HG03457 (cell line): ENCODE measurements around the gene HSPB6.
"Not testable (repeated sequence)": the region's sequence is repeated elsewhere in the genome, so short reads cannot be mapped to it uniquely, and the experiment has no call there.

Experiments
- ATAC-seq: cut with Tn5 transposase; IDR thresholded peaks from one replicate; pipeline ENCODE4 v1.9.1; 2021; ENCODE audit warnings: moderate number of reproducible peaks; ENCODE audit not compliant: unreplicated experiment

HSPB6 gene, protein sequence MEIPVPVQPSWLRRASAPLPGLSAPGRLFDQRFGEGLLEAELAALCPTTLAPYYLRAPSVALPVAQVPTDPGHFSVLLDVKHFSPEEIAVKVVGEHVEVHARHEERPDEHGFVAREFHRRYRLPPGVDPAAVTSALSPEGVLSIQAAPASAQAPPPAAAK

DNA sequence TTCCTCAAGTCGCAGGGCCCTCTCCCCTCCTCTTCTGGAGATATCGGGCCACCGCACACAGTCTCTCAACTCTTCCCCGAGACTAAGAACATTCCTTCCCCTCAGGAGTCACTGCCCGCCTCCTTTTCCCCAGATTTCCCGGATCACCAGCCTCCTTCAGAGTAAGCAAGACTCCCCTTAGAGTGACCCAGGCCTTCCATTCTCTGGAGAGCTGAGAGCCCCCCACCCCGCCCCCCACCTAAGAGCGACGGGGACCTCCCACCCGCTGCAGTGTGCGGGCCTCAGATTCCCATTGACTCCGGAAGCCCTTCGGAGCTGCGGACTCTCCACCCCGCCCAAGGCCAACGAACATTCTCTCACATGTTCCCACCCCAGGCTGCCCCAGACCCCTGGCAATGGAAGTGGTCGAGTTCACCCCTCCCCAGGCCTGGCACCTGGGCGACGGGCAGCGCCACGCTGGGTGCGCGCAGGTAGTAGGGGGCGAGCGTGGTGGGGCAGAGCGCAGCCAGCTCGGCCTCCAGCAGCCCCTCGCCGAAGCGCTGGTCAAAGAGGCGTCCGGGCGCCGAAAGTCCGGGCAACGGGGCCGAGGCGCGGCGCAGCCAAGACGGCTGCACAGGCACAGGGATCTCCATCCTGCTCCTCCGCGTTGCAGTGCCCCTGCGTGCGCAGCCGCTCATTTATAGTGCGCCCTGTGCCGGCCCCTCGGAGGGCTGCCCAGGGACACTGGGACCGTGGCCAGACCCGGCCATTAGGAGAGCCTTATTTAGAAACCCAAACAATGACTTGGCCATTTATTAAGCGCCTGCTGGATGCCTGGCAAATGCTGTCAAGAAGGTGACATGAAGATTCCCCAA lies at the start of gene HSPB6:
HSPB6 (minus strand) TSS at position 653 of the 854 bp plus-strand sequence; CDS start at position 632, 21 bp downstream.
- ATAC-seq, result no peak

DNA sequence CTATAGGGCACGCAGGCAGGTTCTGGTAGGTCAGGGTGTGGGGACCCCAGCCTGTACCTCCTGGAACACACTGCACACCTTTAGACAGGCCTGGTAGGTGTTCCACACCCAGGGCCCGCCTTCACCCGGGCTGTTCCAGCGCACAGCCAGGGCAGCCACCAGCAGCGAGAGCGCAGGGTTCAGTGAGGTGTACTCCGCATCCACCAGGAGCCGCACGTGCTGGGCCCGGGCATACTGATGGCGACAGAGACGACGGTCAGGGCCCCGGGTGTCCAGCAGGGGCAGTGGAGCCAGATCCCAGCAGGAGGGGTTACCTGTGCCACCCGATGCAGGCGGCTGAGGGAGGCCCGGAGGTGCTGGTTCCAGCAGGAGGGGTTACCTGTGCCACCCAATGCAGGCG lies 49.8 kb upstream of the HSPB6 start:
- no peak for ATAC-seq

DNA sequence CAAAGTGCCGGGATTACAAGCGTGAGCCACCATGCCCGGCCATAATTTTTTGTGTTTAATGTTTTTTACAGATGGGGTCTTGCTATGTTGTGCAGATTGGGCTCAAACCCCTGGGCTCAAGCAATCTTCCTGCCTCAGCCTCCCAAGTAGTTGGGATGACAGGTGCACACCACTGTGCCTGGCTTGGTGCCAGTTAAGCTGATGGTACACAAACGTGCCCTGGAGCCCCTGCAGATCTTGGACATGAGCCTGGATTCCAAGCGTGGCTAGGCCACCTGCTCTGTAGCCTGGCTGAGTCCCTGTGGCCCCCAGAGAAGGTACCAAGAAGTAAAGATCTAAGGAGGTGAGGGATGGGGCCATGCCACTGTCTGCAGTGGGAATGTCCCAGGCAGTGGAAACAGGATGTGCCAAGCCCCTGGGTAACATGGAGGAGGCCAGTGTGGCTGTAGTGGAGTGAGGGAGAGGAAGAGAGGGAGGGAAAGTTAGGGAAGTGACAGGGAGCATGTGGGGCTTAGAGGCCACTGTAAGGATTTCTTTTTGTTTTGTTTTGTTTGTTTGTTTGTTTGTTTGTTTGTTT lies 48.8 kb upstream of the HSPB6 start:
- no peak for ATAC-seq

DNA sequence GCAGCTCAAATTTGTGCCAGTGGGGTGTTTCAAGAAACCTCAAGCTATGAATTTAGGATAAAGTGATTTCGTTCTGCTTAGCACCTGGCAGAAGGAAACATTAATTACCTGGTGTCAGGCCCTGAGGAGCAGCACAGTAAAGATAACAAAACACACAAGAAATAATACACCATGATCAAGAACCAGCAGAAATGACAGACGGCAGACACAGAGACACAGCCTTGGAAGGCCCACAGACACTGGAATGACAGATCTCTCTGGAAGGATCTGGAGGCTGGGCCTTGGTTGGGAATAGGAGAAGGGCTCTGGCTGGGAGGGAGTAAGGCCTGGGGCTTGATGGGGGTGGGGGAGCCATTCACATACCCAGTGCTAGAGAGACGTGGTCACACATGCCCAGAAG lies 45.0 kb upstream of the HSPB6 start:
- no peak for ATAC-seq

DNA sequence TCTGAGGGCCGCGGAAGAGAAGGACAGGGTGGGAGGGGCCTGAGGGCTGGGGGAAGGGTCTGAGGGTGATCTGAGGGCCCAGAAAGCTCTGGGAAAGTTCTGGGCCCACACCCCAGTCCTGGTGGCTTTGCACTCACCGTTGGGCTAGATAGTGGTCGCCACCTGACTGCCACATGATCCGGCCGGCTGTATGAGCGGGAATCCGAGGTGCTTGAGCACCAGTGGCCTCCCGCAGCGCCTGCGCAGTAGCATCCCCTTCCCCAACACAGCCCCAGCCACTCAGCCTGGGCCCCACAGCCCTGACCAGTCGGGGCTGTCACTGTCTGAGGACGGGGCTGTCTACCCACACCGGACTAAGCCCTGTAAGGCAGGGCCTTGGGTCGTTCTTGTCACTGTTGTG lies 40.8 kb upstream of the HSPB6 start:
- ATAC-seq, result no peak

DNA sequence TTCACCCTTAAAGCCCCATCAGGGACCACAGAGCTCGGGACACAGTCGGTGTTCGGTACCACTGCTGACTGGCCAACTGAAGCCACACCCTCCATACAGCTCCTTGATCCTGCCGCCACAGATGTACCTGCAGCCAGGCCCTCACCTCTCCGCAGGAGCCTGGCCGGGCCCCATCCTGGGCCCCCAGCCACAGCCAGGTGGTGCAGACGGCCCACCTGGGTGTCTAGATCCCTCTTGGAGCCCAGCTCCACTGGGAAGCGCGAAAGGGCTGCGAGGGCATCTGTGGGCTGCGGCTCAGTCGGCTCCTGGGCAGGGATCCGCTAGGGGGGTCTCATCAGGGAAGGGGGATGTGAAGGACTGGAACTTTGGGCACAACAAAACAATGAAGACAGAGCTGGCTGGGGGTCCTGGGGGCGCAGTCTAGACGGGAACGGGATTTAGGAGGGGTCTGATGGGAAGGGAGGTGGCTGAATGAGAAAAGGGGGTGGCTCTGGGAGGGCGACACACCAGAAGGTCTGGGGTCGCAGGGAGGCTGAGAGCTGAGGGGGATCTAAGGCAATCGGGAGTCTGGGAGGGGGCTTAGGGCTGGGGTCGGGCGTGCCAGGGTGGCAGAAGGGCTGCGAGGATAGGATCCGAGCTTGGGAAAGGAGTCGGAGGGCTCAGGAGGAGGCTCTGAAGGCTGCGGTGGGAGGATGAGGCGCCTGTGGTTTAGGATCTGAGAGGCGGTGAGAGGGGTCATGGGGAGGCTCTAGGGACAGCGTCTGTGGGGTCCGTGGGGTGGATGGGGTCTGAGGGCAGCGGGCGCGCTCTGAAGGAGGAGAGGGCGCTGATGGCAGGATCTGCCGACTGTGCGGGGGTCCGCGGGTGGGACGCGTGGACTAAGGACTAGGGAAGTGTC lies 40.1 kb upstream of the HSPB6 start:
- no peak for ATAC-seq

DNA sequence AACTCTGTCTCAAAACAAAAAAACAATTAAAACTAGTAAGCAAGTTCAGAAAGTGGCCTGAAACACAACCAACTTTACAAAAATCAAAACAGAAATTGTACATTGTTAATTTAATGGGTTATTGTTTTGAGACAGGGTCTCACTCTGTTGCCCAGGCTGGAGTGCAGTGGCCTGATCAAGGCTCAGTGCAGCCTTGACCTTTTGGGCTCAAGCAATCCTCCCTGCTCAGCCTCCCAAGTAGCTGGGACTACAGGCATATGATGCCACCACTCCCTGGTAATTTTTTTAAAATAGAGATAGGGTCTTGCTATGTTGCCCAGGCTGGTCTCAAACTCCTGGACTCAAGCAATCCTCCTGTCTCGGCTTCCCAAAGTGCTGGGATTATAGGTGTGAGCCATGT lies 38.7 kb upstream of the HSPB6 start:
- ATAC-seq, result not testable (repeated sequence)

DNA sequence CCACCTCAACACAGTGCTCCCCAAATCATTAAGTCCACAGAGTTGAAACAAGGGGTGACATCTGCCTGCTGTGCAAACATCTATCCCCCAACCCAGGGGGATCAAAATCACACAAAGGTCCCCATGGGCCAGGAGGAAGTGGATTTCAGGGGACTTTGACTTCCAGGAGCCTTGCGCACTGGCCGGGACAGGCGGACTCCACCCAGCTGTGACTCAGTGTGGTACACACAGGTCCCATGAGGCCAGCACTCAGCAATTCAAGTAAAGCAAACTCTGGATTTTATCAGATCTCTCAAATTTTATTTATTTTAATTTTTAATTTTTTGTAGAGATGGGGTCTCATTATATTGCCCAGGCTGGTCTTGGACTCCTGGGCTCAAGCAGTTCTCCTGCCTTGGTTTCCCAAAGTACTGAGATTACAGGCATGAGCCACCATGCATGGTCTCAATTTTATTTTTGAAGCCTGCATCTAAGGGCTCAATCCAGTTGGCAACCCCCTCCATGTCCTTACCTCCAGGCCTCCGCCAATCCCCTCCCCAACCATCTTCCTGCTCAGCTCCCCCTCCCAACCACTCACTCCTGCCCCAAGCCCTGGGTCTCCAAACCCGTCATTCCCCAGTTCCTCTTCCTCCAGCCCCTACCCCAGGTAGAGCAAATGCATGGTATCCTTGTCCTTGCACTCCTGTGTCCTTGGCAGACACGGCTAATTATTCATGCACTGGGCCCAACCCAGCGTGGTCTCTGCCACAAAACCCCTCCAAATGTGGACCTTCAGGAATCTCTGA lies 36.7 kb upstream of the HSPB6 start:
- no peak for ATAC-seq

DNA sequence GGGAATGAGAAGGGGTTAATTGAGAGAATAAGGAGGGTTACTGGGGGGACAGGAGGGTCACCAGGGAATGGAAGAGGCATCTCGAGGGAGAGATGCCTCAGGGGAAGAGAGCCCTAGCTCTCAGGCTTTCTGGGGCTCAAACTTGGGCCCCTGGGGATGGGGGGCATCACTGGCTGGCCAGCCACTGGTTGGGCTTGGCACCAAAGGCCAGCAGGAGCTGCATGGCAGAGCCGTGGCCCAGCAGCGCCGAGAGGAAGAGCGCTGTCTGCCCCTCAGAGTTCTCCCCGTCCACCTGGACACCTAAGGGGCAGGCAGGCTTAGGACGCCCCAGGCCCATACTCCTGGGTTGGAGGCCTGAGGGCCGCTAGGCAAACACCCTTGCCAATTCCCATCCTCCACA lies 36.1 kb upstream of the HSPB6 start:
- no peak for ATAC-seq

DNA sequence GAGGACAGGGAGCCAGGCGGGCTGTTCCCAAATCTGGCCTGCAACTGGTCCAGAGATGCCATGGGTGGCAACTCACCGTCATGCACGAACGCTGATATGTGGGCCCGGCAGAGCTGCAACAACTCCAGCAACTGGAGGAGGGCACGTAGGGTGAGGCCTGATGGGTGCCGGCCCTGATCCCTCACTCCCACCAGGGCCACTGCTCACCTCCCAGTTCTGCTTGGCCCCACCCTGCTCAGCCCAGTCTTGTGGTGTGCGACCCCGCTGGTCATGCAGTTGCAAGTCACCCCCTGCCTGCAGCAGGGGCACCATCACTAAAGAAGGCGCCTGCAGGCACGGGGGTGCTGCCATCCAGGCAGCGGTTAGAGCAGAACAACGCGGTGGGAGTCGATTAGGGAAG lies 35.5 kb upstream of the HSPB6 start:
- ATAC-seq, result no peak

DNA sequence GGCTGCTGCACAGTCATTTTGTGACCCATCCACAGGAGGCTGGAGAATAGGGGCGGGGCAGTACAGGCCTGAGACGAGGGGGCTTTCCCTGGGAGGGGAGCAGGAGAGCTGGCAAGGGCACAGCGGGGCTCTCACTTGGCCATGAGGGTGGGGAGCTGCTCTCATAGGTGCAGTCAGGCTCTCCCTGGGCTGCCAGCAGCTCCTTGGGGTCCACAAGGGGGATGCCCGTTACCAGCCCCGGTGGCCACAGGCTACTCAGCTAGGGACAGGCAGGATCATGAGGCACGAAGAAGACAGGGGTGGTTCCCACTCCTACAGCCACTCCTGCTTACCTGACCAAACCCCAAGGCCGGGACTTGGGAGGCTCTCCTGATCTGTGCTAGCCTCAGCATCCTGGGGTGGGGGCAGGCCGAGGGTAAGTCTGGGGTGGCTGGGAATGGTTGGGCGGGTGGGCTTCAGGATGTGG lies 35.0 kb upstream of the HSPB6 start:
- no peak for ATAC-seq

DNA sequence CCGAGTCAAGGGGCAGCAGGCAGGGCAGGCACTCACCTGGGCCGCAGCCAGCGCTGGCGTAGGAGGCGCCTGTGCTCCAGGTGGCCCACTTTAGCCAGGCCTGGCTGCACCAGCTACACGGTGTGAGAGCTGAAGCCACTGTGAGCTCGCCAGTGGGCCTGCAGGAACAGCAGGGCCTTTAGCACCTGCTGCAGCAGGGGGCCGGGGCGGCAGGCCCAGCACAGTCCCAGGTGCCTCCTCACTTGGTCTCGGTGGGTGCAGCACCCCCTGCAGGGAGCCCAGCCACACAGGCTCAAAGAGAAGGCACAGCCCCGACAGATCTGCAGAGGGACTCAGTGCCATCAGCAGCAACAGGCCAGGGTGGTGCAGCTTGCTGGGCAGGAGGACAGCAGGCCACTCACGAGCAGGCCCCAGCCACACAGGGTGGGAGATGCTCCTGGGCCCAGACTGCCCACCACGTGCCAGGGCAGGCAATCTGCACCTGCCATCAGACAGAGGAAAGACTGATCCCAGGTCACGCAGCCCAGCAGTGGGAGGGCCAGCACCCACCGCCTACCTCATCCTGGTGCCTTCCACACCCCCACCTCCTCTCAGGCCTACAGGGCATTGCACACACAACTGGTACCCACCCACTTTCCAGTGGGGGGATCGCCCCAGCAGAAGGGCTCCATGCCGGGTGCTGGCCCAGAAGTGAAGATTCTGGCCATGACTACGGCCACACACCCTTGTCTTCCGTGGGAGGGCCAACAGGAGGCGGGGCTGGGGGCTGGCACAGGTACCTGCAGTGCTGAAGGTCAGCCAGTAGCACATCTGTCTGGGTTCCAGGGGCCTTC lies 34.4 kb upstream of the HSPB6 start:
- no peak for ATAC-seq

DNA sequence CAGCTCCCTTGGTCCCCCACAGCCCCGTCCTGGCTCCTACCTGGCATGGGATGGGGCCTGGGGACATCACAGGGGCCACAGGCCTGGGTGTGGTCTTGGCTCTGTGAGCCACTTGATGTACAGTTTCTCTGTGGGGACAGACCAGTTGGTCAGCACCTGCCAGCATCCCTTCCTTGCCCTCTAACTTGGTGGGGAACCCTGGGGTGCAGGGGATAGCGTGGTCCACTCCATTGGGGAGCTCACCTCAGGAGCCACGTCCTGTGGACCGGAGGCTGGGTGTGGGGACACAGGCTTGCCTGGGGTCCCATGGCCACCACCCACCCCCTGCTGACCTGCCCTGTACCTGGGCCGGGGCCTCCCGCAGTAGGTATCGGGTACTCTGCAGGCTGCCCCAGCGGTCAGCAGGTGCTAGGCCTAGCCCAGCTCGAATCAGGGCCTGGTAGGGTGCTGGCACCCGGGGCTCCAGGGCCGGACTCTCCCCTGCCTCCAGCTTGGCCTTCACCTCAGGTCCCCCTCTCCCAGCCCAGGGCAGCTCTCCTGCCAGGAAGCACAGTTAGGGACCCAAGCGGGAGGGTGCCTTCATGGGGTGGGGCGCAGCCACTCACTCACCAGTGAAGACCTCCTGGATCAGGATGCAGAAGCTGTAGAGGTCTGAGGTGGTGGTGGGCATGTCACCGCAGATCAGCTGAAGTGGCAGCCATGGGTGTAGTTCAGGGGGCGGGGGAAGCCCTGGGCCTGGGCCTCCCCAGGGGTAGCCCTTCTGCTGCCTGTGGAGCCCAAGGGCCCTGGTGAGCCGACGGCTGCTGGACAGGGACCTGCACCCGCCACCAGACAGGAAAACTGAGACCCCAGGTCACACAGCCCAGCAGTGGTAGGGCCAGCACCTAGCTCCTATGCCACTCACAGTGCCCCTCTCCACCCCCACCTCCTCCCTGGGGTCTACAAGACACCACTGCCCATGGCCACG lies 33.4 kb upstream of the HSPB6 start:
- no peak for ATAC-seq

DNA sequence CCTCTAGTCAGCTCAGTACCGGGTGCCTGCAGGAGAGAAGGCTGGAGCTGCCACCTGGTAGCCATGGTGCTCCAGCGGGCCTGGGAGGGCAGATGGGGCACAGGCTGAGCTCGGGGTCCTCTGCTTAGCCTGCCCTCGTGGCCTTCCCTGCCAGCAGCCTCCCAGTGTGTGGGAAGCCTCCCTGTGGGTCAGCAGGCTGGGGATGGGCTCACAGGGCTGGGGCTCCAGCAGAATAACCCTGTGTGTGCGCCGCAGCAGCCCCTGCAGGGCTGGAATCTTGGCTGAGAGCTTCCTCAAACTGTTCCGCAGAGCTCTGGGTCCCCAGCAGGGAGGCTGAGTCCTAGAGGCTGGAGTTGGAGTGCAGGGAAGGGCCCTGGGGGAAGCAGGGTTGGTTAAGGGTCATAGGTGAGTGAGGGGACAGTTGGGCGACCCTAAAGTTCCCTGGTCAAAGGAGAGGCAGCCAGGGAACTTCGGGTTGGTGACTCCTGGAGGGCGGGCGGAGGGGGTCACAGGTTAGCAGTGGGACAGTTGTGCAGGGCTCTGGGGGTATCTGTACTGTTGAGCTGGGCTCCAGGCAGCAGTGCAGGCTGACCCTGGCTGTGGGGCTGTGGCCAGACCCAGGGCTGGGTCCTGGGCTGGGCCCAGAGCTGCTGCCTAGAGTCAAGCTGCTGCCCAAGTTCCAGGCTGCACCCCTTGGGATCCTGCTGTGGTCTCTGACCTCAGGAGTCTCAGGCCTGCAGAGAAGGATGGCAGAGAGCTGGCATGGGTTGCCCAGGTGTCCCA lies 32.6 kb upstream of the HSPB6 start:
- no peak for ATAC-seq

DNA sequence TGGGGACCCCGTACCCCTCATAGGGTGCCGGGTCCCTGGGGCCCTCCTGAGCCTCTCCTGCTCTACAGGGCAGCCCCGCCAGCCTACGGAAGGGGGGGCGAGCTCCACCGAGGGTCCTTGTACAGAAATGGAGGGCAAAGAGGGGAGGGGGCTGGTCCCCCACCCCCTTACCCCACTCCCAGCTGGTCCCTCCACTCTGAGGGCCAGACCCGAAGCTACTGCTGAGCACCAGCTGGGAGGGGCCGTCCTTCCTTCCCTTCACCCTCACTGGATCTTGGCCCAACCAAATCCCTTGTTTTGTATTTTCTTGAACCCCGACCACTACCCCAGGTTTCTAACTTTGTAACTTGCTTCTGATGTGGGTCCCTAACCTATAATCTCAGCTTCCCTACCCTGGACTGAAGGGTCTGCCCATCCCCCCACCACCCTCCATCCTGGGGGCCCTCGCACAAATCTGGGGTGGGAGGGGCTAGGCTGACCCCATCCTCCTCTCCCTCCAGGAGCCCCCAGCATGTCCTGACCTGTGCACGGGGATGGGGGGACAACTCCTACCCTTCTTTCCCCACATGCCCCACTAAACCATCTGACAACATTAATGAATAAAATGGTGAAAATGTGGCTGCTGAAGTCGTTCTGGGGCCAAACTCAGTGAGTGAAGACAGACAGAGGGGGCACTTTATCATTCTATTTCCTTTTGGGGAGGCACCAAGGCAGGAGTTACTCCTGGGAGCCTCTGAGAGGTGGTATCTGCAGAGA lies 31.6 kb upstream of the HSPB6 start:
- no peak for ATAC-seq

DNA sequence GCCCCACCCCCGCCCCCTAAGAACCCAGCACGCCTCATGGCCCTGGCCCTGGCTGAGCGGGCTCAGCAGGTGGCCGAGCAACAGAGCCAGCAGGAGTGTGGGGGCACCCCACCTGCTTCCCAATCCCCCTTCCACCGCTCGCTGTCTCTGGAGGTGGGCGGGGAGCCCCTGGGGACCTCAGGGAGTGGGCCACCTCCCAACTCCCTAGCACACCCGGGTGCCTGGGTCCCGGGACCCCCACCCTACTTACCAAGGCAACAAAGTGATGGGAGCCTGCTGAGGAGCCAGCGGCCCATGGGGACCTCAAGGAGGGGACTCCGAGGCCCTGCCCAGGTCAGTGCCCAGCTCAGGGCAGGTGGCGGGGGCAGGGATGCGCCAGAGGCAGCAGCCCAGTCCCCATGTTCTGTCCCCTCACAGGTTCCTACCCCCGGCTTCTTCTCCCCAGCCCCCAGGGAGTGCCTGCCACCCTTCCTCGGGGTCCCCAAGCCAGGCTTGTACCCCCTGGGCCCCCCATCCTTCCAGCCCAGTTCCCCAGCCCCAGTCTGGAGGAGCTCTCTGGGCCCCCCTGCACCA lies 30.5 kb upstream of the HSPB6 start:
- ATAC-seq, result no peak
